ENCODE measurements around the gene DNM3.

Gene DNM3

GRCh38 chr1:172401477-172401876, 560.2 kb downstream of the DNM3 start:
- Histone ChIP-seq H3K27me3 (ENCODE audit: control insufficient read depth in 1 of 2, insufficient read depth in 2 of 2, low read length in 2 of 2) (no peaks in the 10 kb centered on the region), H3K4me1 (ENCODE audit: control insufficient read depth in 1 of 2, insufficient read depth in 2 of 2, low read length in 2 of 2) (peaks cover 0 to 9% of the 10 kb centered on the region in 2 donors), H3K9ac (ENCODE audit: low read depth in 1 of 2, low read length in 2 of 2) (no peak overlapping the region), H3K36me3 (ENCODE audit: control insufficient read depth in 1 of 2, insufficient read depth in 2 of 2, low read length in 2 of 2) (no peaks in the 10 kb centered on the region), H3K4me3 (ENCODE audit: low read depth in 1 of 2, low read length in 2 of 2) (no peak overlapping the region), H3K9me3 (ENCODE audit: control insufficient read depth in 1 of 2, low read length in 2 of 2) (no peaks in the 10 kb centered on the region), H3K27ac (ENCODE audit: low read depth, low read length) (no peak overlapping the region)

GRCh38 chr1:172401892-172402291, 560.6 kb downstream of the DNM3 start:
- Histone ChIP-seq H3K27me3 (ENCODE audit: control insufficient read depth in 1 of 2, insufficient read depth in 2 of 2, low read length in 2 of 2) (no peaks in the 10 kb centered on the region), H3K4me3 (ENCODE audit: low read depth in 1 of 2, low read length in 2 of 2) (no peak overlapping the region), H3K9me3 (ENCODE audit: control insufficient read depth in 1 of 2, low read length in 2 of 2) (no peaks in the 10 kb centered on the region), H3K27ac (ENCODE audit: low read depth, low read length) (no peak overlapping the region), H3K4me1 (ENCODE audit: control insufficient read depth in 1 of 2, insufficient read depth in 2 of 2, low read length in 2 of 2) (peaks cover 0 to 9% of the 10 kb centered on the region in 2 donors), H3K36me3 (ENCODE audit: control insufficient read depth in 1 of 2, insufficient read depth in 2 of 2, low read length in 2 of 2) (no peaks in the 10 kb centered on the region), H3K9ac (ENCODE audit: low read depth in 1 of 2, low read length in 2 of 2) (no peak overlapping the region)

- no peak overlapping the region for H3K27ac ChIP-seq (ENCODE audit: low read depth, low read length)
- no peak overlapping the region for H3K9ac ChIP-seq (ENCODE audit: low read depth in 1 of 2, low read length in 2 of 2)
Measured at GRCh38 chr1:172402878-172403569, 561.7 kb downstream of the DNM3 start.

GRCh38 chr1:172404121-172404520, 562.8 kb downstream of the DNM3 start:
- H3K4me1 ChIP-seq (ENCODE audit: control insufficient read depth in 1 of 2, insufficient read depth in 2 of 2, low read length in 2 of 2): peaks cover 0 to 9% of the 10 kb centered on the region in 2 donors
- H3K9me3 ChIP-seq (ENCODE audit: control insufficient read depth in 1 of 2, low read length in 2 of 2): no peaks in the 10 kb centered on the region
- H3K9ac ChIP-seq (ENCODE audit: low read depth in 1 of 2, low read length in 2 of 2): no peak overlapping the region
- H3K36me3 ChIP-seq (ENCODE audit: control insufficient read depth in 1 of 2, insufficient read depth in 2 of 2, low read length in 2 of 2): no peaks in the 10 kb centered on the region
- H3K27me3 ChIP-seq (ENCODE audit: control insufficient read depth in 1 of 2, insufficient read depth in 2 of 2, low read length in 2 of 2): no peaks in the 10 kb centered on the region
- no peak overlapping the region for H3K4me3 ChIP-seq (ENCODE audit: low read depth in 1 of 2, low read length in 2 of 2)
- H3K27ac ChIP-seq (ENCODE audit: low read depth, low read length): no peak overlapping the region

More at GRCh38 chr1:172402878-172403569, 561.7 kb downstream of the DNM3 start:
- H3K9me3 ChIP-seq (ENCODE audit: control insufficient read depth in 1 of 2, low read length in 2 of 2): no peaks in the 10 kb centered on the region
- H3K4me1 ChIP-seq (ENCODE audit: control insufficient read depth in 1 of 2, insufficient read depth in 2 of 2, low read length in 2 of 2): peaks cover 0 to 9% of the 10 kb centered on the region in 2 donors
- no peaks in the 10 kb centered on the region for H3K36me3 ChIP-seq (ENCODE audit: control insufficient read depth in 1 of 2, insufficient read depth in 2 of 2, low read length in 2 of 2)
- H3K27me3 ChIP-seq (ENCODE audit: control insufficient read depth in 1 of 2, insufficient read depth in 2 of 2, low read length in 2 of 2): no peaks in the 10 kb centered on the region
- H3K4me3 ChIP-seq (ENCODE audit: low read depth in 1 of 2, low read length in 2 of 2): no peak overlapping the region

- no peak overlapping the region for H3K4me3 ChIP-seq (ENCODE audit: low read depth in 1 of 2, low read length in 2 of 2)
- no peak overlapping the region for H3K9ac ChIP-seq (ENCODE audit: low read depth in 1 of 2, low read length in 2 of 2)
- no peaks in the 10 kb centered on the region for H3K36me3 ChIP-seq (ENCODE audit: control insufficient read depth in 1 of 2, insufficient read depth in 2 of 2, low read length in 2 of 2)
- no peaks in the 10 kb centered on the region for H3K4me1 ChIP-seq (ENCODE audit: control insufficient read depth in 1 of 2, insufficient read depth in 2 of 2, low read length in 2 of 2)
- no peak overlapping the region for H3K27ac ChIP-seq (ENCODE audit: low read depth, low read length)
- no peaks in the 10 kb centered on the region for H3K9me3 ChIP-seq (ENCODE audit: control insufficient read depth in 1 of 2, low read length in 2 of 2)
- H3K27me3 ChIP-seq (ENCODE audit: control insufficient read depth in 1 of 2, insufficient read depth in 2 of 2, low read length in 2 of 2): no peaks in the 10 kb centered on the region
Measured at GRCh38 chr1:172405912-172406311, 564.6 kb downstream of the DNM3 start.

- H3K36me3 ChIP-seq (ENCODE audit: control insufficient read depth in 1 of 2, insufficient read depth in 2 of 2, low read length in 2 of 2): no peaks in the 10 kb centered on the region
- no peaks in the 10 kb centered on the region for H3K4me1 ChIP-seq (ENCODE audit: control insufficient read depth in 1 of 2, insufficient read depth in 2 of 2, low read length in 2 of 2)
- H3K9ac ChIP-seq (ENCODE audit: low read depth in 1 of 2, low read length in 2 of 2): no peak overlapping the region
- H3K4me3 ChIP-seq (ENCODE audit: low read depth in 1 of 2, low read length in 2 of 2): no peak overlapping the region
- no peaks in the 10 kb centered on the region for H3K27me3 ChIP-seq (ENCODE audit: control insufficient read depth in 1 of 2, insufficient read depth in 2 of 2, low read length in 2 of 2)
- H3K27ac ChIP-seq (ENCODE audit: low read depth, low read length): no peak overlapping the region
- H3K9me3 ChIP-seq (ENCODE audit: control insufficient read depth in 1 of 2, low read length in 2 of 2): no peaks in the 10 kb centered on the region
Measured at GRCh38 chr1:172406968-172407367, 565.7 kb downstream of the DNM3 start.

- no peaks in the 10 kb centered on the region for H3K9me3 ChIP-seq (ENCODE audit: control insufficient read depth in 1 of 2, low read length in 2 of 2)
- H3K4me1 ChIP-seq (ENCODE audit: control insufficient read depth in 1 of 2, insufficient read depth in 2 of 2, low read length in 2 of 2): no peaks in the 10 kb centered on the region
- H3K36me3 ChIP-seq (ENCODE audit: control insufficient read depth in 1 of 2, insufficient read depth in 2 of 2, low read length in 2 of 2): no peaks in the 10 kb centered on the region
- no peak overlapping the region for H3K4me3 ChIP-seq (ENCODE audit: low read depth in 1 of 2, low read length in 2 of 2)
- H3K9ac ChIP-seq (ENCODE audit: low read depth in 1 of 2, low read length in 2 of 2): no peak overlapping the region
- H3K27me3 ChIP-seq (ENCODE audit: control insufficient read depth in 1 of 2, insufficient read depth in 2 of 2, low read length in 2 of 2): no peaks in the 10 kb centered on the region
- H3K27ac ChIP-seq (ENCODE audit: low read depth, low read length): no peak overlapping the region
Measured at GRCh38 chr1:172408958-172409357, 567.7 kb downstream of the DNM3 start.

- H3K4me3 ChIP-seq (ENCODE audit: low read depth in 1 of 2, low read length in 2 of 2): no peak overlapping the region
Measured at GRCh38 chr1:172410027-172410426, 568.7 kb downstream of the DNM3 start.

GRCh38 chr1:172411791-172412338, 570.6 kb downstream of the DNM3 start:
- H3K4me3 ChIP-seq (ENCODE audit: low read depth in 1 of 2, low read length in 2 of 2): no peak overlapping the region
- H3K4me1 ChIP-seq (ENCODE audit: control insufficient read depth in 1 of 2, insufficient read depth in 2 of 2, low read length in 2 of 2): no peaks in the 10 kb centered on the region
- no peaks in the 10 kb centered on the region for H3K27me3 ChIP-seq (ENCODE audit: control insufficient read depth in 1 of 2, insufficient read depth in 2 of 2, low read length in 2 of 2)
- no peaks in the 10 kb centered on the region for H3K36me3 ChIP-seq (ENCODE audit: control insufficient read depth in 1 of 2, insufficient read depth in 2 of 2, low read length in 2 of 2)
- H3K27ac ChIP-seq (ENCODE audit: low read depth, low read length): no peak overlapping the region
- H3K9ac ChIP-seq (ENCODE audit: low read depth in 1 of 2, low read length in 2 of 2): no peak overlapping the region
- no peaks in the 10 kb centered on the region for H3K9me3 ChIP-seq (ENCODE audit: control insufficient read depth in 1 of 2, low read length in 2 of 2)

More at GRCh38 chr1:172410027-172410426, 568.7 kb downstream of the DNM3 start:
- H3K27me3 ChIP-seq (ENCODE audit: control insufficient read depth in 1 of 2, insufficient read depth in 2 of 2, low read length in 2 of 2): no peaks in the 10 kb centered on the region
- H3K4me1 ChIP-seq (ENCODE audit: control insufficient read depth in 1 of 2, insufficient read depth in 2 of 2, low read length in 2 of 2): no peaks in the 10 kb centered on the region
- H3K9ac ChIP-seq (ENCODE audit: low read depth in 1 of 2, low read length in 2 of 2): no peak overlapping the region
- no peaks in the 10 kb centered on the region for H3K36me3 ChIP-seq (ENCODE audit: control insufficient read depth in 1 of 2, insufficient read depth in 2 of 2, low read length in 2 of 2)
- no peaks in the 10 kb centered on the region for H3K9me3 ChIP-seq (ENCODE audit: control insufficient read depth in 1 of 2, low read length in 2 of 2)
- no peak overlapping the region for H3K27ac ChIP-seq (ENCODE audit: low read depth, low read length)

GRCh38 chr1:172414331-172414730, 573.0 kb downstream of the DNM3 start:
- Histone ChIP-seq H3K9me3 (ENCODE audit: control insufficient read depth in 1 of 2, low read length in 2 of 2) (no peaks in the 10 kb centered on the region), H3K27me3 (ENCODE audit: control insufficient read depth in 1 of 2, insufficient read depth in 2 of 2, low read length in 2 of 2) (no peaks in the 10 kb centered on the region), H3K36me3 (ENCODE audit: control insufficient read depth in 1 of 2, insufficient read depth in 2 of 2, low read length in 2 of 2) (no peaks in the 10 kb centered on the region), H3K27ac (ENCODE audit: low read depth, low read length) (no peak overlapping the region), H3K4me3 (ENCODE audit: low read depth in 1 of 2, low read length in 2 of 2) (no peak overlapping the region), H3K9ac (ENCODE audit: low read depth in 1 of 2, low read length in 2 of 2) (no peak overlapping the region), H3K4me1 (ENCODE audit: control insufficient read depth in 1 of 2, insufficient read depth in 2 of 2, low read length in 2 of 2) (no peaks in the 10 kb centered on the region)
